GM10266 (cell line): ENCODE data around the gene GSN.

Source experiments
- DNase-seq: peaks from one replicate; pipeline ENCODE4 v3.0.0; 2012; ENCODE audit errors: extremely low spot score
- CTCF ChIP-seq: IDR thresholded peaks from 2 replicates; pipeline ENCODE4 v1.5.1; 2012; ENCODE audit warnings: mild to moderate bottlenecking, low read depth; ENCODE audit not compliant: control insufficient read depth, insufficient read depth; ENCODE audit errors: missing control alignments

GSN gene

GRCh38 chr9:121225240-121225639, 42.7 kb upstream of the GSN start:
- no peak for TF ChIP-seq CTCF
- no peak for DNase-seq

- no peak for TF ChIP-seq CTCF
- DNase-seq, result no peak
Observed at GRCh38 chr9:121226175-121226574, 41.8 kb upstream of the GSN start.

- no peak for TF ChIP-seq CTCF
- no peak for DNase-seq
Observed at GRCh38 chr9:121227862-121228261, 40.1 kb upstream of the GSN start.

GRCh38 chr9:121230256-121230655, 37.7 kb upstream of the GSN start:
- TF ChIP-seq CTCF, result no peak
- DNase-seq, result no peak

GRCh38 chr9:121232251-121232650, 35.7 kb upstream of the GSN start:
- no peak for TF ChIP-seq CTCF
- no peak for DNase-seq

GRCh38 chr9:121233906-121234831, 33.8 kb upstream of the GSN start:
- no peak for DNase-seq
- no peak for TF ChIP-seq CTCF

- DNase-seq, result no peak
- no peak for TF ChIP-seq CTCF
Observed at GRCh38 chr9:121234832-121235161, 33.2 kb upstream of the GSN start.
